Mammary epithelial cell (primary cell): ENCODE measurements around the gene TRIM67.

Experiments used
- EZH2 ChIP-seq: IDR thresholded peaks from 2 replicates; pipeline ENCODE4 v1.6.1; 2012; ENCODE audit warnings: low read length, inconsistent platforms, borderline replicate concordance
- TF ChIP-seq, protein P1 (sequence below), 2 donors: IDR thresholded peaks in 1 of 2; conservative IDR thresholded peaks in 1 of 2; 2 replicates each; pipeline ENCODE4 v1.5.1; 2011 to 2012; ENCODE audit warnings: inconsistent platforms in 2 of 2, low read length in 2 of 2, mild to moderate bottlenecking in 2 of 2, control low read depth in 1 of 2, low read depth in 1 of 2; ENCODE audit not compliant: insufficient read depth in 1 of 2; ENCODE audit errors: extremely low read depth in 1 of 2

DNA sequence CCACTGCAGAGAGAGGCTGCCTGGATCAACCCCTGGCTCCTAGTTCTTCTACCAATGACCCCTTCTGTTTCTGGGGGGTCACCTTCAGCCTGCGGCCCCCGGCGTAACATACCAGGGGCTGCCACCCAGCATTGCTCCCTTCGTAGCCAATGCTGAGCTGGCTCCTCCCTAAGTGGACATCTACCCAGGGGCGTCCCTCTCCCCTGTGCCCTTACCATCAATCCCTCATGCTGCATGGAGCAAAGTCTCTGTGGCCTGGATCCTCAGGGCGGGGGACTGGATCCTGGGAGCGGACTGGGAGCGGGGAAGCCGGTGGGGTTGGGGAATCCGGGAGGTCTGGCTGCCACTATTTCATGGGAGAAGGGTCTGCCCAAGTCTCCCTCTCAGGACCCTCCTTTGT is 28.6 kb downstream of the TRIM67 start:
- TF ChIP-seq, protein P1, sequence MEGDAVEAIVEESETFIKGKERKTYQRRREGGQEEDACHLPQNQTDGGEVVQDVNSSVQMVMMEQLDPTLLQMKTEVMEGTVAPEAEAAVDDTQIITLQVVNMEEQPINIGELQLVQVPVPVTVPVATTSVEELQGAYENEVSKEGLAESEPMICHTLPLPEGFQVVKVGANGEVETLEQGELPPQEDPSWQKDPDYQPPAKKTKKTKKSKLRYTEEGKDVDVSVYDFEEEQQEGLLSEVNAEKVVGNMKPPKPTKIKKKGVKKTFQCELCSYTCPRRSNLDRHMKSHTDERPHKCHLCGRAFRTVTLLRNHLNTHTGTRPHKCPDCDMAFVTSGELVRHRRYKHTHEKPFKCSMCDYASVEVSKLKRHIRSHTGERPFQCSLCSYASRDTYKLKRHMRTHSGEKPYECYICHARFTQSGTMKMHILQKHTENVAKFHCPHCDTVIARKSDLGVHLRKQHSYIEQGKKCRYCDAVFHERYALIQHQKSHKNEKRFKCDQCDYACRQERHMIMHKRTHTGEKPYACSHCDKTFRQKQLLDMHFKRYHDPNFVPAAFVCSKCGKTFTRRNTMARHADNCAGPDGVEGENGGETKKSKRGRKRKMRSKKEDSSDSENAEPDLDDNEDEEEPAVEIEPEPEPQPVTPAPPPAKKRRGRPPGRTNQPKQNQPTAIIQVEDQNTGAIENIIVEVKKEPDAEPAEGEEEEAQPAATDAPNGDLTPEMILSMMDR (conservative IDR thresholded peaks at IDR 0.05 in 1 of 2, IDR thresholded peaks at IDR 0.05 in 1 of 2; ENCODE audit: extremely low read depth in 1 of 2, insufficient read depth in 1 of 2, low read depth in 1 of 2, low read length in 2 of 2) = no peak
- TF ChIP-seq EZH2 = no peak
